COR-L47 (cell line): ENCODE measurements around the gene GRIK1.

Experiments
- DNase-seq: peaks from one replicate; lab custom pipeline; 2025; lab: John Stamatoyannopoulos, UW

Gene GRIK1

DNA sequence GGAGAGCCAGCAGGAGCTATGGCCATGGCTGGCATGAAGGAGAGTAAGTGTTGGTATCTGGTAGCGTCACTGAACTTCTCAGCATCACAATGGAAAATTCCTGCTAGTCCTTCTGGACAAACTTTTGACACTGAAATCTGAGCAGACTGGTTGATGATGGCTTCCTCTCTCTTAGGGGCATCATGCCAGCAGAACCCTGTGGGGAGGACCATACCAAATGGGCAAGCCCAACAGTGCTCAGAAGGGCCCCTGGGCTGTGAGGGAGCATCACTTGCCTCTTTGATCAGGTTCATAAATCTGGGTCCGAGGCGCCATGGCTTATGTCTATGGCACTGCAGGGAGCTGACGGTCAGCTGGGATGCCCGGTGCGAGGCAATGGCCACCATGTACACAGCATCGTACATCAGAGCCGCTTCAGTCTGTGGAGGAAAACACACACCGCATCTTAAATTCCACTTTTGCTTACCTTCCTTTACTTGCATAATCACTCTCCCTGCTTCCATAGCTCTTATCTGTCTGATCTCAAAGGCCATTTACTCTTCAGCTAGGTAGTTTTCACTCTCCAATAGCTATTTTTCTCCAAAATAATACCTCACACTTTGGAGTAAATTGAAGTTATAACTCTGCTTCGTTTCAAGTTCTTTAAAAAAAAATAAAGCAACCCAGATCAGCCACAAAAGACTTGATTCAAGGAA lies 297.1 kb downstream of the GRIK1 start:
- no peak for DNase-seq

- DNase-seq, result no peak
Observed at GRCh38 chr21:29641635-29642550, 297.9 kb downstream of the GRIK1 start.

GRCh38 chr21:29641001-29641634 lies 298.7 kb downstream of the GRIK1 start:
- DNase-seq, result no peak

- no peak for DNase-seq
Observed at GRCh38 chr21:29640080-29640508, 299.7 kb downstream of the GRIK1 start.

DNA sequence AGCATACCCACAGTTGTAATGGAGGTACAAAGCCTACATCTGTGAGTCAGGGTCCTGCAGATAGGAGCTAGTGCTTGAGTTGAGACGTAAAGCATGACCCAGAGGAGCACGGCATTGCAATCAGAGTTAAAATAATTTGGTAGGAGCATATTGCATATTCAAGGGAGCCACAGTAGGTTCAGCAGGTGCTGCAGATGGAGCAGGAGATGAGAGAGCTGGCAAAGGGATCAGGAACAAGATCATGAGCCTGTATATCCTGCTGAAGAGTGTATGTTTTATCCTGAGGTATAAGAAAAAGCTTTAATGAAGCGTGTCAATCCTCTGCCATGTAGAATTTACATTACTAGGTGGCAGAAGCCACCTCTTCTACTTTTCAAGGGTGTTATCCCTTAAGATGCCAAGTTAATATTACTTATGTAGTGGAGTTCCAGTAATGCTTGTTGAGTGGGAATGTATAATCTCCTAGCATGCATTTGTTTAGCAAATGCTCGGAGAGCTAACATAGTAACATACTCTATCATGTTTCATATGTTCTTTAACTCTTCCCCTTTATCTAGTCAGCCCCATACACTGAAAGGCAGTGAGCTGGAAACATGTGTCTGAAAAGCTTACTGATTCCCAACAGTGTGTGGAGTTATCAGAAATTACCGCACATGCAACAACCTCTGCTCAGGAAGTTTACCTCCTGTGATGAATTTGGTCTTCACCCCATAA lies 300.3 kb downstream of the GRIK1 start:
- DNase-seq, result no peak

DNA sequence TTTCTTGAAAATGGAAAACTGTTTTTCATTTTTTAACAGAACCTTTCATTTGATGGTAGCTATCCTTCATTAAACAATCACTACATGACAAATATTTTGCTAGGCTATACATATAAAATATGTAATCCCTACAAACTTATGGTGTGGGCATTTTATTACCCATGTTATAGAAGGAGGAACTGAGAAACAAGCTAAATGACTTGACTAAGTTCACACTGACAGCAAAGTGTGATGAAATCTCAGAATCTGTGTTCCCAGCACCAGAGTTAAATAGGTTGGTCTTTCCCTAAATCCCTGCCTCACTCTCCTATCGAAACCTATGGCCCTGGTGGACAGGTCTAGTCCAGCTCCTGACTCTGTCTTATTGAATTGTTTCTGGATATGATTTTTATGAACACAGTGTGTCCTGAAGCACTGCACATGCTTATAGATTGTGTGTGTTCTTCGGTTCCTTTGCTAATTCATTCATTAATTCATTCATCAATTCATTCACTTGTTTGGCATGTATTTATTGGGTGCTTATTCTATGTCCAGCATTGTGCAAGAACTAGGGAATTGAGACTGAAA lies 301.0 kb downstream of the GRIK1 start:
- no peak for DNase-seq

DNA sequence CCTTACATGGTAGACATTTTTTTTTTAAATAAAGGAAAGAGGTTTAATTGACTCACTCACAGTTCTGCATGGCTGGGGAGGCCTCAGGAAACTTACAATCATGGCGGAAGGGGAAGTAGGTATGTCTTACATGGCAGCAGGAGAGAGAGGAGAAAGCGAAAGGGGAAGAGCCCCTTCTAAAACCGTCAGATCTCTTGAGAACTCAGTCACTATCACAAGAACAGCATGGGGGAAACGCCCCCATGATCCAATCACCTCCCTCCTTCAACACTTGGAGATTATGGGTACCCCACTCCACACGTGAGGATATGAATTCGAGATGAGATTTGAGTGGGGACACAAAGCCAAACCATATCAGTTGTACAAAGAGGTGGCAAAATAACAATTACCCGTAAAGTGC lies 301.7 kb downstream of the GRIK1 start:
- no peak for DNase-seq

GRCh38 chr21:29637553-29637952 lies 302.2 kb downstream of the GRIK1 start:
- DNase-seq, result no peak

- DNase-seq, result no peak
Observed at GRCh38 chr21:29637134-29637533, 302.7 kb downstream of the GRIK1 start.

- DNase-seq, result no peak
Observed at GRCh38 chr21:29634418-29634817, 305.4 kb downstream of the GRIK1 start.

GRCh38 chr21:29633756-29634155 lies 306.0 kb downstream of the GRIK1 start:
- no peak for DNase-seq

DNA sequence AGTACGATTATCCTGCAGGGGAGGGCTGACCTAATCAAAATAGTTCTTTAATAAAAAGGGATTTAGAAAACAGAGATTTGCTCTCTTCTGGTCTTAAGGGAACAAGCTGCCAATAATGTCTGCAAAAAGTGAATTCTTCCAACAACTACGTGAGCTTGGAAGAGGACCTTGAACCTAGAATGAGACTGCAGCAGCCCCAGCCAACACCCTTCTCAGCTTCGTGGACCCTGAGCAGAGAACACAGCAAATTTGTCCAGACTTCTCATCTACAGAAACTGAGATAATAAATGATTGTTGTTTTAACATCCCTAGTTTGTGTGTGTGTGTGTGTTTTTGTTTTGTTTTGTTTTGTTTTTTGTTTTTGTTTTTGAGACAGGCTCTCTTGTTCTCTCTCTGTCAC lies 309.4 kb downstream of the GRIK1 start:
- no peak for DNase-seq

GRCh38 chr21:29627905-29628304 lies 311.9 kb downstream of the GRIK1 start:
- no peak for DNase-seq

DNA sequence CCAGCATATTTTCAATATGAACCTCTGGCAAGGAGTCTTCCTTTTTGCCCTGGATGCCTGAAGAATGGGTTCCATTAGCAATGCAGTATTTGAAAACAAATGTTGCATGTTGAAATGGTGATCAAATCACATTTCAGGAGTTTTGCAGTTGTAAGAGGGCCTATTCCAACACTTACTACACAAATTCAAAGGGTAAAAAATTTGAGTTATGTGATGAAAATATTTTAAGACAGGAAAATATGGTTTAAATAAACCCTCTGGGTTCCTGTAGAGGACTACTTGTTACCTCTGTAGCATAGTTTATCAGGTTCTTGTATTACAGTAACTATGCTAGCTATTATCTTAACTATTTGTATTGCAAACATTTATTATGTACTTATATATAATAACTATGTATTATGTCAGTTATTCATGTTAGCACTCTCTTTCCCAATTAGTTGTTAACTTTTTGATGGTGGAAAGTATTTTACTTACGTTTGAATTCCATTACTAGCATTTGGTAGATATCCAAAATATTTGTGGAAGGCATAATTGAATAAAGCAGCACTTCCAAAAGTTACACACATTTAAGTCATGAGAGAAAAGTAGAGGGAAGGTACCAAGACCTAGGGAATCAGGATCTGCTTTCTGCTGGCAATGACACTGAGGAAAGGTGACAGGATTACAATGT lies 312.9 kb downstream of the GRIK1 start:
- no peak for DNase-seq

DNA sequence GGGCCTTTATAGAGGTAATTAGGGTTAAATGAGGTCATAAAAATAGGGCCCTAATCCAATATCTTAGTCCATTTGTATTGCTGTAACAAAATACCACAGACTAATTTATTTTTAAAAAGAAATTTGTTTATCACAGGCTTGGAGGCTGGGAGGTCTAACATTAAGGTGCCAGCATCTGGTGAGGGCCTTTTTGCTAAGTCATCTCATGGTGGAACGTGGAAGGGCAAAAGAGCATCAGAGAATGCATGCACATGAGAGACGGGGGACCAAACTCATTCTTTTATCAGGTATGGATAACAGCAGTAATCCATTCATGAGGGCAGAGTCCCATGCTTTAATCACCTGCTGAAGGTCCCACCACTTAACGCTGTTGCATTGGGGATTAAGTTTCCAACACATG lies 313.8 kb downstream of the GRIK1 start:
- DNase-seq, result no peak

GRCh38 chr21:29624776-29625175 lies 315.0 kb downstream of the GRIK1 start:
- no peak for DNase-seq

DNA sequence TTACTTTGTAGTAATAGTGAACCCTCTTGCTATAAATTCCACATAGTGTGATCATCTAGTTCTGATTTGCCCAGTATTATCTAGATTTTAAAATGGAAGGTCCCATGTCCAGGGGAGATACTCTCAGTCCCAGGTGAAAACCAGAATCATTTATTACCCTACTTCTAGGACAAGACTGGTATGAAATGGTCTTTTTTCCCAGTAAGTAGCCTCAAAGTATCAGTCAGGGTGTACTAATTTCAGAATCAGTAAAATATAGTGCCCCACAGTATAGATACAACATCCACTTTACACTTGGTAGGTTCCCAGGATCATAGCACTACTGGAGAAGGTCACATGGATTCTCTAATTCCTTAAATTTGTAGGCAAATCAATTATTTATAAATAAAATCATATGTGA lies 318.3 kb downstream of the GRIK1 start:
- DNase-seq, result no peak

DNA sequence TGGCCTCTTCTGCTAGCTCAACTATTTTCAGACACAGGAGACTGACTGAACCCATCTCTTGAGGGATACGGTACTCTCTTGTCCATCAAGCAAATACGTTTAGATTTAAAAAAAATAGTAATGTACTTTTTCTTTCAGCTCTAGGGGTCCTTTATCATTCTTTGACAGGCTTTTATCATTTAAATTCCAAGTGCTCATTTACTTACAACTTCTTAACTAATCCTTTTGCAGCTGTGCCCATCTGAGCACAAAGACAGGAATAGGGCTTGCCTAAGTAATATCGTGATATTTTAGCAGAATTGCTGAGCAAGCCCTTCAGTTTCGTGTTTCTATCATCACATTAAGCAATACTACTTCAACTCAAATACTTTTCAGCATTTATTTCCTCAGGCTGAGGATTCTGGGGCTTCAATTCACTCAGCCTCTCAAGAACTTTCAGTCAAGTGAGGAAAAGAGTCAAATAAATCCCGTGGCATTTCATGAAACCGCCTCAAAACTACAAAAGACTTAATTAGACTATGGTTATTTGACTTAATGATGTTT lies 323.5 kb downstream of the GRIK1 start:
- DNase-seq, result no peak

DNA sequence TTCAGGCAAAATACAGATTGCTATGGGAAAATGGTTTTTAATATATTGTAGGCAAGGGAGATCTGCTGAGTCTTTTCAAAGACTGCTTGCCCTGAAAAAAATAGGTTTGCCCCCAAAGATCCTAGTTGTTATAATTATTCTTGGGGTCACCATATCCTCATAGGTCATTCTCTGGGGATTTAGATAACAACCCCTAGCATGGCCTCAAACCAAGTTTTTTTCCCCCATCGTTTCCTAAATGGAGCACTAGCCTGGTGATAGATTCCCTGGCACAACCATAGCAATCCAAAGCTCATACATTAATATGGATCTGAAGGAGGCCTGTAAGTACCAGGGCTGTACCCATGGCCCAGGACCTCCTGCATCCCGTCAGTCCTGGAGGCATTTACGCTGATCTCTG lies 325.9 kb downstream of the GRIK1 start:
- no peak for DNase-seq

- DNase-seq, result no peak
Observed at GRCh38 chr21:29613021-29613420, 326.8 kb downstream of the GRIK1 start.

- DNase-seq, result no peak
Observed at GRCh38 chr21:29610779-29611360, 328.9 kb downstream of the GRIK1 start.
